Measurements from ENCODE around the gene NF2.

DNA sequence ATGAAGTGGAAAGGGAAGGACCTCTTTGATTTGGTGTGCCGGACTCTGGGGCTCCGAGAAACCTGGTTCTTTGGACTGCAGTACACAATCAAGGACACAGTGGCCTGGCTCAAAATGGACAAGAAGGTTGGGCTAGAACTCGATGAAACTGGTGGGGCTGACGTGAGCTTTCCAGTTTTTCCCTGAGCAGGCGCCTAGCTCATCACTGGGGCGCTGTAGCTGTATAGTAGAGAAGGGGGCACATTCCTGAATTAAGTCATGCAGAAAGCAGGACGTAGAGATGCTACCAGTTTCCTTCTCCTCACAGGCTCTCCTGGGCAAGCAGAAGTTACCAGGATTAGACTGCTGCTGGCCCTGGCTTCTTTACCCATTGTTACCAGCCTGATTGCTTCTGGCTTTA is 33.3 kb downstream of the NF2 start:
- TF ChIP-seq CTCF (IDR thresholded peaks at IDR 0.05), result no peak
- no peak for TF ChIP-seq POLR2A (IDR thresholded peaks at IDR 0.05)
